GM23338 (cell line): Measurements from ENCODE around the gene SEC22A. TPM values are rescaled to one million over a fixed set of nuclear protein-coding genes. Genes with fewer than 3 reads are reported as not detected.

Source experiments
- ATAC-seq: fragments of 200-7000 bp; cut with Tn5 transposase; 3 replicates; pipeline ENCODE4 v1.9.1; 2020
- DNase-seq: peaks from one replicate; pipeline ENCODE4 v3.0.0-alpha.2; 2015; ENCODE audit warnings: low spot score
- H2AFZ ChIP-seq: fragments of 200-600 bp; sonication (generic); 2 replicates; pipeline ENCODE4 v1.8.0; 2016; ENCODE audit warnings: antibody characterized with exemption, mild to moderate bottlenecking, moderate library complexity
- H3F3A ChIP-seq: fragments of 200-600 bp; sonication (generic); replicated peaks from 2 replicates; pipeline ENCODE4 v1.8.0; 2017; ENCODE audit warnings: antibody characterized with exemption, mixed run types, low read depth
- H3K27ac ChIP-seq: fragments of 200-600 bp; sonication (generic); 2 replicates; pipeline ENCODE4 v1.6.1; 2016; ENCODE audit warnings: low read depth
- H3K27me3 ChIP-seq: fragments of 200-600 bp; sonication (generic); 2 replicates; pipeline ENCODE4 v1.8.0; 2016; ENCODE audit warnings: mild to moderate bottlenecking, mixed run types, moderate library complexity; ENCODE audit not compliant: insufficient read depth
- H3K36me3 ChIP-seq: fragments of 200-600 bp; sonication (generic); 2 replicates; pipeline ENCODE4 v1.8.0; 2016; ENCODE audit warnings: mild to moderate bottlenecking; ENCODE audit not compliant: insufficient read depth
- H3K4me1 ChIP-seq: fragments of 200-600 bp; sonication (generic); 2 replicates; pipeline ENCODE4 v1.8.0; 2016; ENCODE audit warnings: mild to moderate bottlenecking, moderate library complexity; ENCODE audit not compliant: insufficient read depth
- H3K4me2 ChIP-seq: fragments of 200-600 bp; sonication (generic); 2 replicates; pipeline ENCODE4 v1.7.1; 2017; ENCODE audit warnings: mixed run types
- H3K4me3 ChIP-seq: fragments of 200-600 bp; sonication (generic); 2 replicates; pipeline ENCODE4 v1.6.1; 2016; ENCODE audit warnings: mixed run types
- H3K79me2 ChIP-seq: fragments of 200-600 bp; sonication (generic); replicated peaks from 2 replicates; pipeline ENCODE4 v1.8.0; 2017; ENCODE audit warnings: mild to moderate bottlenecking; ENCODE audit not compliant: insufficient read depth
- H3K9me2 ChIP-seq: fragments of 200-600 bp; sonication (generic); 2 replicates; pipeline ENCODE4 v1.8.0; 2017; ENCODE audit not compliant: insufficient read depth
- H4K20me1 ChIP-seq: fragments of 200-600 bp; sonication (generic); replicated peaks from 2 replicates; pipeline ENCODE4 v1.8.0; 2017; ENCODE audit warnings: mild to moderate bottlenecking; ENCODE audit not compliant: insufficient read depth
- H3K27ac Mint-ChIP-seq: 2 replicates; pipeline ENCODE4 v1.8.0; 2020; ENCODE audit warnings: inconsistent platforms, mild to moderate bottlenecking, moderate library complexity, mixed read lengths
- H3K27me3 Mint-ChIP-seq: 3 replicates; pipeline ENCODE4 v1.8.0; 2022; ENCODE audit warnings: low read depth, mild to moderate bottlenecking, moderate library complexity, mixed read lengths, inconsistent platforms; ENCODE audit not compliant: insufficient read depth, poor library complexity
- H3K36me3 Mint-ChIP-seq: 3 replicates; pipeline ENCODE4 v1.8.0; 2021; ENCODE audit warnings: low read depth, mild to moderate bottlenecking, inconsistent platforms, moderate library complexity, mixed read lengths
- H3K4me1 Mint-ChIP-seq: 3 replicates; pipeline ENCODE4 v1.8.0; 2020; ENCODE audit warnings: mild to moderate bottlenecking, inconsistent platforms, mixed read lengths
- H3K4me3 Mint-ChIP-seq: 3 replicates; pipeline ENCODE4 v1.8.0; 2021; ENCODE audit warnings: moderate library complexity, mild to moderate bottlenecking, inconsistent platforms, mixed read lengths
- H3K9me3 Mint-ChIP-seq: 3 replicates; pipeline ENCODE4 v1.8.0; 2020; ENCODE audit warnings: moderate library complexity, mild to moderate bottlenecking, inconsistent platforms, mixed read lengths
- CREB1 ChIP-seq: fragments of 250-450 bp; sonication (Bioruptor Pico); IDR thresholded peaks from 2 replicates; pipeline ENCODE4 v1.5.0; 2020; ENCODE audit warnings: low read depth, mild to moderate bottlenecking, moderate library complexity
- CTCF ChIP-seq, 2 experiments: fragments of 200-600 bp in 1 of 2; sonication (generic) in 1 of 2; conservative IDR thresholded peaks; 2 replicates each; pipeline versions ENCODE4 v1.5.1 to v1.6.1; 2016 to 2017; ENCODE audit warnings: antibody characterized with exemption in 2 of 2, low read depth in 2 of 2, mild to moderate bottlenecking in 2 of 2, moderate library complexity in 1 of 2
- ETS1 ChIP-seq: IDR thresholded peaks from 2 replicates; pipeline ENCODE4 v1.6.1; 2016; ENCODE audit warnings: antibody characterized with exemption
- EZH2 ChIP-seq: fragments of 200-600 bp; sonication (generic); IDR thresholded peaks from one replicate; pipeline ENCODE4 v1.8.0; 2017; ENCODE audit warnings: antibody characterized with exemption, mild to moderate bottlenecking, low read depth; ENCODE audit not compliant: unreplicated experiment
- EZH2phosphoT487 ChIP-seq: fragments of 200-600 bp; sonication (generic); IDR thresholded peaks from one replicate; pipeline ENCODE4 v1.8.1; 2018; ENCODE audit warnings: antibody characterized with exemption; ENCODE audit not compliant: unreplicated experiment
- JUNB ChIP-seq: IDR thresholded peaks from one replicate; pipeline ENCODE4 v1.6.1; 2016; ENCODE audit warnings: antibody characterized with exemption; ENCODE audit not compliant: unreplicated experiment
- NANOG ChIP-seq: IDR thresholded peaks from 2 replicates; pipeline ENCODE4 v1.6.1; 2016; ENCODE audit warnings: antibody characterized with exemption, borderline replicate concordance
- POLR2AphosphoS5 ChIP-seq: IDR thresholded peaks from 2 replicates; pipeline ENCODE4 v1.6.1; 2016; ENCODE audit warnings: antibody characterized with exemption, low read depth
- REST ChIP-seq: IDR thresholded peaks from one replicate; pipeline ENCODE4 v1.6.1; 2018; ENCODE audit warnings: antibody characterized with exemption; ENCODE audit not compliant: unreplicated experiment
- STAT1 ChIP-seq: IDR thresholded peaks from one replicate; pipeline ENCODE4 v1.6.1; 2016; ENCODE audit warnings: antibody characterized with exemption; ENCODE audit not compliant: unreplicated experiment
- ZNF114 ChIP-seq: fragments of 250-450 bp; sonication (Bioruptor Pico); IDR thresholded peaks from 2 replicates; pipeline ENCODE4 v1.5.0; 2020; ENCODE audit warnings: mild to moderate bottlenecking, moderate library complexity
- ZNF331 ChIP-seq: fragments of 250-450 bp; sonication (Bioruptor Pico); IDR thresholded peaks from 2 replicates; pipeline ENCODE4 v1.5.0; 2020; ENCODE audit warnings: low read depth, mild to moderate bottlenecking, moderate library complexity
- ZNF462 ChIP-seq: fragments of 250-450 bp; sonication (Bioruptor Pico); IDR thresholded peaks from 2 replicates; pipeline ENCODE4 v1.5.0; 2020; ENCODE audit warnings: mild to moderate bottlenecking, moderate library complexity
- polyA plus RNA-seq: library from polyadenylated mRNA; unstranded; fragments of >200 nt; fragmentation: Nextera tagmentation; extraction: Ambion mirVana; gene quantifications from 2 replicates; pipeline ENCODE4 v1.2.1, GENCODE V29; 2016
- total RNA-seq: library from RNA; depleted of rRNA; stranded (reverse); fragments of >200 nt; shearing (Covaris generic); gene quantifications from 2 replicates; pipeline ENCODE4 v1.2.3, GENCODE V29; 2014

The SEC22A gene
- total and polyA plus RNA-seq, 2 experiments from 2014 or later: 11.2 to 24.1 TPM

GRCh38 chr3:123287962-123288302, 86.2 kb downstream of the SEC22A start:
- H3K27ac Mint-ChIP-seq: no peak overlapping the region
- H3K4me3 Mint-ChIP-seq: no peak overlapping the region
- peaks cover 2% of the 10 kb centered on the region; the same call in 1 of the 3 replicates for H3K9me3 Mint-ChIP-seq
- no peak for DNase-seq
- H3K27ac ChIP-seq: no peak overlapping the region
- no peaks in the 10 kb centered on the region; the same call in 1 of the 2 replicates for H4K20me1 ChIP-seq
- no peak overlapping the region for H3K4me3 ChIP-seq
- H3K36me3 Mint-ChIP-seq: peaks cover 38% of the 10 kb centered on the region
- no peaks in the 10 kb centered on the region; the same call in 2 of the 3 replicates for H3K4me1 Mint-ChIP-seq
- no peaks in the 10 kb centered on the region for H3F3A ChIP-seq
- H3K27me3 ChIP-seq: no peaks in the 10 kb centered on the region
- no peaks in the 10 kb centered on the region for H3K4me1 ChIP-seq
- peaks cover 5% of the 10 kb centered on the region for H3K27me3 Mint-ChIP-seq
- no peak overlapping the region for H2AFZ ChIP-seq
- ATAC-seq: no peak
- no peaks in the 10 kb centered on the region; the same call in 1 of the 2 replicates for H3K36me3 ChIP-seq
- H3K79me2 ChIP-seq: no peaks in the 10 kb centered on the region
- no peaks in the 10 kb centered on the region for H3K9me2 ChIP-seq
- no peak for TF ChIP-seq ZNF114
- no peak for TF ChIP-seq ZNF331 (CRISPR knock-in tag)
- no peak for TF ChIP-seq EZH2
- TF ChIP-seq POLR2AphosphoS5: no peak
- no peak for TF ChIP-seq REST
- no peak for TF ChIP-seq NANOG
- TF ChIP-seq ZNF462 (CRISPR knock-in tag): no peak
- TF ChIP-seq CREB1 (CRISPR knock-in tag): no peak
- no peak for TF ChIP-seq ETS1
- no peak for TF ChIP-seq EZH2phosphoT487
- no peak for TF ChIP-seq CTCF (conservative IDR thresholded peaks at IDR 0.05; ENCODE audit: low read depth in 2 of 2)
- no peak for TF ChIP-seq JUNB
- no peak for TF ChIP-seq STAT1
- no peak overlapping the region for H3K4me2 ChIP-seq
